SK-N-SH (cell line): ENCODE measurements around the gene SCD5. TPM values are rescaled to one million over a fixed set of nuclear protein-coding genes. Genes with fewer than 3 reads are reported as not detected.

ENCODE experiments used
- CTCF ChIA-PET: fragments of 300-600, 350-600 bp; formaldehyde crosslinking; extraction: SDS; loops from one replicate; lab custom pipeline; 2021; lab: Yijun Ruan, JAX
- POLR2A ChIA-PET: fragments of 350-600 bp; sonication (Branson Sonifier 250); formaldehyde crosslinking; extraction: SDS; loops from one replicate; lab custom pipeline; 2020; ENCODE audit warnings: antibody characterized with exemption, inconsistent platforms; lab: Yijun Ruan, JAX
- DNase-seq: peaks from one replicate; pipeline ENCODE4 v3.0.0; 2012
- H2AFZ ChIP-seq: fragments of 200-600 bp; sonication (generic); 2 replicates; pipeline ENCODE4 v1.8.1; 2016; ENCODE audit warnings: antibody characterized with exemption, mild to moderate bottlenecking, low read depth
- H3F3A ChIP-seq: fragments of 200-600 bp; sonication (generic); replicated peaks from 2 replicates; pipeline ENCODE3; 2016; ENCODE audit warnings: antibody characterized with exemption, mild to moderate bottlenecking; ENCODE audit not compliant: insufficient read depth
- H3K27ac ChIP-seq, 2 experiments: fragments of 200-500 bp in 1 of 2; fragments of 200-600 bp in 1 of 2; sonication (Bioruptor generic) in 1 of 2; sonication (generic), shearing (Covaris generic) in 1 of 2; 2 replicates each; pipeline versions ENCODE4 v1.5.1 to v1.6.1; 2014 to 2016; ENCODE audit warnings: low read depth in 2 of 2, inconsistent platforms in 1 of 2, low read length in 1 of 2, mild to moderate bottlenecking in 1 of 2, mixed read lengths in 1 of 2
- H3K27me3 ChIP-seq: fragments of 200-600 bp; sonication (generic), shearing (Covaris generic); 2 replicates; pipeline ENCODE4 v1.6.1; 2016; ENCODE audit warnings: mixed run types; ENCODE audit not compliant: insufficient read depth
- H3K36me3 ChIP-seq, 2 experiments: fragments of 200-500 bp in 1 of 2; fragments of 200-600 bp in 1 of 2; sonication (Bioruptor generic) in 1 of 2; sonication (generic) in 1 of 2; replicated peaks in 1 of 2; 2 replicates each; pipeline versions ENCODE3 to v1.5.1; 2014 to 2016; ENCODE audit warnings: low read length in 1 of 2, mild to moderate bottlenecking in 1 of 2; ENCODE audit not compliant: insufficient read depth in 2 of 2, control insufficient read depth in 1 of 2
- H3K4me1 ChIP-seq, 2 experiments: fragments of 200-500 bp in 1 of 2; fragments of 200-600 bp in 1 of 2; sonication (Bioruptor generic) in 1 of 2; sonication (generic), shearing (Covaris generic) in 1 of 2; 2 replicates each; pipeline versions ENCODE4 v1.5.1 to v1.6.1; 2014 to 2016; ENCODE audit warnings: low read depth in 1 of 2, low read length in 1 of 2, mixed run types in 1 of 2; ENCODE audit not compliant: insufficient read depth in 2 of 2, control insufficient read depth in 1 of 2
- H3K4me2 ChIP-seq: fragments of 200-600 bp; sonication (generic), shearing (Covaris generic); 2 replicates; pipeline ENCODE4 v1.6.1; 2017; ENCODE audit warnings: mixed run types
- H3K4me3 ChIP-seq, 2 experiments: fragments of 200-500 bp in 1 of 2; fragments of 200-600 bp in 1 of 2; sonication (Bioruptor generic) in 1 of 2; sonication (generic), shearing (Covaris generic) in 1 of 2; 2 replicates each; pipeline versions ENCODE4 v1.5.1 to v1.8.1; 2014 to 2016; ENCODE audit warnings: low read depth in 2 of 2, inconsistent platforms in 1 of 2, low read length in 1 of 2, mild to moderate bottlenecking in 1 of 2, mixed read lengths in 1 of 2, moderate library complexity in 1 of 2
- H3K79me2 ChIP-seq: fragments of 200-600 bp; sonication (generic); 2 replicates; pipeline ENCODE4 v1.8.1; 2017; ENCODE audit warnings: mild to moderate bottlenecking; ENCODE audit not compliant: insufficient read depth
- H3K9ac ChIP-seq: fragments of 200-600 bp; sonication (generic); 2 replicates; pipeline ENCODE4 v1.6.1; 2017; ENCODE audit warnings: mixed run types
- H3K9me2 ChIP-seq: fragments of 200-600 bp; sonication (generic); 2 replicates; pipeline ENCODE4 v1.6.1; 2017; ENCODE audit warnings: mixed run types
- H3K9me3 ChIP-seq: fragments of 200-600 bp; sonication (generic); 2 replicates; pipeline ENCODE4 v1.6.1; 2017; ENCODE audit warnings: mixed run types, mild to moderate bottlenecking, moderate library complexity
- H4K20me1 ChIP-seq: fragments of 200-600 bp; sonication (generic); 2 replicates; pipeline ENCODE4 v1.6.1; 2017; ENCODE audit warnings: mild to moderate bottlenecking, mixed run types; ENCODE audit not compliant: insufficient read depth
- EP300 ChIP-seq, 2 experiments: IDR thresholded peaks; 2 replicates each; pipeline versions ENCODE4 v1.4.0 to v1.6.1; 2012; ENCODE audit warnings: borderline replicate concordance in 1 of 2, low read depth in 1 of 2, low read length in 1 of 2
- FOXJ3 ChIP-seq: sonication (generic); formaldehyde crosslinking; IDR thresholded peaks from 2 replicates; pipeline ENCODE4 v1.5.1; 2020; ENCODE audit warnings: mild to moderate bottlenecking, missing genetic modification reagents
- IRF3 ChIP-seq: fragments of 150-350 bp; IDR thresholded peaks from 2 replicates; pipeline ENCODE4 v1.6.1; 2016; ENCODE audit warnings: mild to moderate bottlenecking, low read depth, low read length
- MAX ChIP-seq: IDR thresholded peaks from 2 replicates; pipeline ENCODE4 v1.4.0; 2012; ENCODE audit warnings: low read depth
- MXI1 ChIP-seq: IDR thresholded peaks from 2 replicates; pipeline ENCODE4 v1.6.1; 2012; ENCODE audit warnings: mild to moderate bottlenecking, low read depth, low read length, improper control_type of control experiment
- NFIC ChIP-seq: IDR thresholded peaks from 2 replicates; pipeline ENCODE4 v1.4.0; 2012; ENCODE audit warnings: borderline replicate concordance
- POLR2AphosphoS5 ChIP-seq: IDR thresholded peaks from 2 replicates; pipeline ENCODE4 v1.6.1; 2012; ENCODE audit warnings: low read depth, low read length
- RAD21 ChIP-seq: IDR thresholded peaks from 2 replicates; pipeline ENCODE4 v1.6.1; 2012; ENCODE audit warnings: mild to moderate bottlenecking, low read length
- RCOR1 ChIP-seq: fragments of 150-350 bp; IDR thresholded peaks from 2 replicates; pipeline ENCODE4 v1.6.1; 2017; ENCODE audit warnings: antibody characterized with exemption, low read length
- SMC3 ChIP-seq: IDR thresholded peaks from 2 replicates; pipeline ENCODE4 v1.6.1; 2012; ENCODE audit warnings: low read depth, low read length, improper control_type of control experiment
- TEAD4 ChIP-seq: IDR thresholded peaks from 2 replicates; pipeline ENCODE4 v1.4.0; 2012; ENCODE audit warnings: mild to moderate bottlenecking, borderline replicate concordance; ENCODE audit not compliant: insufficient read depth
- USF2 ChIP-seq: fragments of 150-350 bp; IDR thresholded peaks from 2 replicates; pipeline ENCODE4 v1.6.1; 2017; ENCODE audit warnings: antibody characterized with exemption, low read length, low read depth, borderline replicate concordance
- YY1 ChIP-seq: IDR thresholded peaks from 2 replicates; pipeline ENCODE4 v1.4.0; 2012; ENCODE audit warnings: low read depth, mild to moderate bottlenecking
- WGBS: methylation state at CpG from one replicate; pipeline ENCODE4 v1.1.6; 2017; ENCODE audit warnings: low lambda C conversion rate; 5-methylcytosine and 5-hydroxymethylcytosine counted together
- polyA plus RNA-seq, 3 experiments: library from polyadenylated mRNA; depleted of rRNA; stranded (reverse); fragments of >200 nt; gene quantifications; 2 replicates each; pipeline ENCODE4 v1.2.3, GENCODE V29; 2012

SCD5 gene
- polyA plus RNA-seq, 1 of the 3 experiments (the other 2 are of a cell fraction): 23.7 TPM

GRCh38 chr4:82747686-82748575 is 50.7 kb downstream of the SCD5 start:
- Histone ChIP-seq H3K27me3 (no peaks in the 10 kb centered on the region), H3K9ac (no peak overlapping the region), H3K4me3 (no peak overlapping the region), H3F3A (peaks cover 21% of the 10 kb centered on the region), H3K9me2 (no peaks in the 10 kb centered on the region), H3K4me2 (no peak overlapping the region), H3K79me2 (peaks cover 29% of the 10 kb centered on the region), H3K36me3 (no peaks in the 10 kb centered on the region), H3K27ac (no peak overlapping the region), H2AFZ (no peak overlapping the region), H3K9me3 (no peaks in the 10 kb centered on the region), H4K20me1 (no peaks in the 10 kb centered on the region; the same call in 1 of the 2 replicates), H3K4me1 (peaks cover 1 to 21% of the 10 kb centered on the region in 2 experiments; a peak in 3 of 4 replicates)
- ChIA-PET CTCF (interaction anchor here (0.8 to 4.4 kb wide), 4 partner anchors 8 to 54 kb away, joined by 3 to 25 read pairs (median 4); no protein-coding TSS in a partner anchor), POLR2A (no interaction called here)
- 93% methylated on average over 6 of the region's 6 CpGs for WGBS
- TF ChIP-seq MAX: no peak
- no peak for DNase-seq

- Histone ChIP-seq H3K9ac (no peak overlapping the region), H4K20me1 (no peaks in the 10 kb centered on the region), H3K4me1 (peaks cover 0 to 21% of the 10 kb centered on the region in 2 experiments; a peak in 2 of 4 replicates), H3K9me3 (no peaks in the 10 kb centered on the region), H3K79me2 (peaks cover 36% of the 10 kb centered on the region), H2AFZ (no peak overlapping the region), H3F3A (peaks cover 16% of the 10 kb centered on the region), H3K36me3 (no peaks in the 10 kb centered on the region), H3K27me3 (no peaks in the 10 kb centered on the region), H3K9me2 (no peaks in the 10 kb centered on the region), H3K27ac (0 out of 4 replicates have a peak overlapping the region, but pooled peaks of 1 of the 2 experiments have one; percentile 72), H3K4me3 (no peak overlapping the region), H3K4me2 (no peak overlapping the region)
- CTCF ChIA-PET: interaction anchor here (0.8 to 4.4 kb wide), 3 partner anchors 7 to 55 kb away, joined by 3 to 25 read pairs (median 3); no protein-coding TSS in a partner anchor
- no peak for DNase-seq
- WGBS: 87% methylated on average over 12 of the region's 13 CpGs
- TF ChIP-seq RAD21 (no peak), MAX (no peak), POLR2AphosphoS5 (no peak), MXI1 (no peak), IRF3 (no peak), SMC3 (no peak), YY1 (no peak), NFIC (no peak), EP300 (IDR thresholded peaks at IDR 0.05; ENCODE audit: borderline replicate concordance in 1 of 2, low read depth in 1 of 2, low read length in 1 of 2) (no peak), RCOR1 (no peak), USF2 (no peak), FOXJ3 (CRISPR knock-in tag) (no peak), TEAD4 (no peak)
- POLR2A ChIA-PET: no interaction called here
Observed at GRCh38 chr4:82746705-82747574, 51.7 kb downstream of the SCD5 start.
